ENCODE data around the gene OR6K2. TPM values are rescaled to one million over a fixed set of nuclear protein-coding genes. Genes with fewer than 3 reads are reported as not detected.

OR6K2 gene
- total RNA-seq, 1 experiment from 2014 or later: not detected

- ChIA-PET POLR2A (no interaction called here), CTCF (no interaction called here)
- Histone ChIP-seq H3K27ac (ENCODE audit: low read length) (no peak overlapping the region), H3K4me3 (ENCODE audit: low read depth in 2 of 2, low read length in 2 of 2) (no peak overlapping the region), H3K36me3 (ENCODE audit: control insufficient read depth, insufficient read depth, low read length) (no peaks in the 10 kb centered on the region), H3K9me3 (ENCODE audit: control insufficient read depth, insufficient read depth, low read depth, low read length) (no peaks in the 10 kb centered on the region), H3K4me1 (ENCODE audit: control insufficient read depth, insufficient read depth, low read length) (no peaks in the 10 kb centered on the region), H3K27me3 (ENCODE audit: control insufficient read depth, insufficient read depth, low read length) (no peaks in the 10 kb centered on the region)
- BruUV-seq (replicated peaks): no TSS peak
- DNase-seq (ENCODE audit: low read depth, low spot score) (no peak), ATAC-seq (no peak)
- intact Hi-C loops (cut with micrococcal nuclease; ENCODE audit: unreplicated experiment) (no loop called here), in situ Hi-C loops (cut with HindIII; ENCODE audit: low pct_unique_long_range_greater_than_20kb, low sequenced_read_pairs) (no loop called here)
- TF ChIP-seq TCF7L2 (IDR thresholded peaks at IDR 0.05; ENCODE audit: low read depth, low read length) (no peak), REST (IDR thresholded peaks at IDR 0.05; ENCODE audit: insufficient read depth in 1 of 2, low read depth in 2 of 2, low read length in 1 of 2) (no peak), CTCF (IDR thresholded peaks at IDR 0.05) (no peak), POLR2AphosphoS5 (IDR thresholded peaks at IDR 0.05; ENCODE audit: low read depth, low read length) (no peak), SIN3A (IDR thresholded peaks at IDR 0.05; ENCODE audit: borderline replicate concordance, insufficient read depth, low read depth, low read length) (no peak)
These were observed 13.4 kb downstream of the OR6K2 start for GRCh38 chr1:158687037-158687436.

GRCh38 chr1:158686111-158687009 is 14.1 kb downstream of the OR6K2 start, which contains the start of gene SPTA1:
SPTA1 (minus strand) TSS chr1:158686715; CDS start chr1:158686517, 198 bp downstream.
- no peak for TF ChIP-seq POLR2AphosphoS5 (IDR thresholded peaks at IDR 0.05; ENCODE audit: low read depth, low read length)
- TF ChIP-seq CTCF (IDR thresholded peaks at IDR 0.05): no peak
- TF ChIP-seq REST (IDR thresholded peaks at IDR 0.05; ENCODE audit: insufficient read depth in 1 of 2, low read depth in 2 of 2, low read length in 1 of 2): no peak
- TF ChIP-seq SIN3A (IDR thresholded peaks at IDR 0.05; ENCODE audit: borderline replicate concordance, insufficient read depth, low read depth, low read length): no peak
- TF ChIP-seq TCF7L2 (IDR thresholded peaks at IDR 0.05; ENCODE audit: low read depth, low read length): no peak
- ATAC-seq: no peak
- H3K27me3 ChIP-seq (ENCODE audit: control insufficient read depth, insufficient read depth, low read length): no peaks in the 10 kb centered on the region
- intact Hi-C loops (cut with micrococcal nuclease; ENCODE audit: unreplicated experiment): no loop called here
- no peak for DNase-seq (ENCODE audit: low read depth, low spot score)
- no TSS peak for BruUV-seq (replicated peaks)
- H3K9me3 ChIP-seq (ENCODE audit: control insufficient read depth, insufficient read depth, low read depth, low read length): no peaks in the 10 kb centered on the region
- in situ Hi-C loops (cut with HindIII; ENCODE audit: low pct_unique_long_range_greater_than_20kb, low sequenced_read_pairs): no loop called here
- no peak within 1 kb of the TSS for H3K27ac ChIP-seq (ENCODE audit: low read length)
- ChIA-PET POLR2A (no interaction called here), CTCF (no interaction called here)
- H3K4me3 ChIP-seq (ENCODE audit: low read depth in 2 of 2, low read length in 2 of 2): no peak within 1 kb of the TSS
- H3K36me3 ChIP-seq (ENCODE audit: control insufficient read depth, insufficient read depth, low read length): no peaks in the 10 kb centered on the region
- H3K4me1 ChIP-seq (ENCODE audit: control insufficient read depth, insufficient read depth, low read length): no peaks in the 10 kb centered on the region

Data from Panc1 (cell line).